ENCODE measurements around the gene FSTL5.

DNA sequence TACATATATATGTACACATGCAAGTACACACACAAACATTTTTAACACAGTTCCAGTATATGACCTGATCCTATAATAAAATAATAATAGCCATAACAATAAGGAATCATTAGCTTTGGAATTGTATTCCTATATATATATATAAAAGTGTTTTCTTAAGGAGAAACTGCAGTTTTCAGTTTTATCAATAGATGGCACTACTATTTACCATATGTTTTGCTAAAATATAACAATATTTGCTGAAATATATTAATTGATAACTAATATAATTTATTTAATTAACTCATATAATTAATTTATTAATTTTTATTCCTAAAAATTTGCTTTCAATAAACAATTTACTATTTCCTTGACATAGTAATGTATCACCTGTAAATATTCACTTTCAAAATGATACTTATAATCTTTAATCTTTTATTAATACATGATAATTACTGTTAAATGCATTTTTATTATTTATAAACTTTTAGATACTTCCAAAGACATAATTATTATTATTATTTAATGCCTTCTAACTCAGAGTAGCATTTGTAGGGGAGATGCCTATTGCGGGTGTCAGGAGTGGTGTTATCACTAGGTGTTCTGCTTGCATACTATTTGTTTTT, 599.5 kb downstream of the FSTL5 start:
- TF ChIP-seq, protein P1, sequence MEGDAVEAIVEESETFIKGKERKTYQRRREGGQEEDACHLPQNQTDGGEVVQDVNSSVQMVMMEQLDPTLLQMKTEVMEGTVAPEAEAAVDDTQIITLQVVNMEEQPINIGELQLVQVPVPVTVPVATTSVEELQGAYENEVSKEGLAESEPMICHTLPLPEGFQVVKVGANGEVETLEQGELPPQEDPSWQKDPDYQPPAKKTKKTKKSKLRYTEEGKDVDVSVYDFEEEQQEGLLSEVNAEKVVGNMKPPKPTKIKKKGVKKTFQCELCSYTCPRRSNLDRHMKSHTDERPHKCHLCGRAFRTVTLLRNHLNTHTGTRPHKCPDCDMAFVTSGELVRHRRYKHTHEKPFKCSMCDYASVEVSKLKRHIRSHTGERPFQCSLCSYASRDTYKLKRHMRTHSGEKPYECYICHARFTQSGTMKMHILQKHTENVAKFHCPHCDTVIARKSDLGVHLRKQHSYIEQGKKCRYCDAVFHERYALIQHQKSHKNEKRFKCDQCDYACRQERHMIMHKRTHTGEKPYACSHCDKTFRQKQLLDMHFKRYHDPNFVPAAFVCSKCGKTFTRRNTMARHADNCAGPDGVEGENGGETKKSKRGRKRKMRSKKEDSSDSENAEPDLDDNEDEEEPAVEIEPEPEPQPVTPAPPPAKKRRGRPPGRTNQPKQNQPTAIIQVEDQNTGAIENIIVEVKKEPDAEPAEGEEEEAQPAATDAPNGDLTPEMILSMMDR (IDR thresholded peaks at IDR 0.05) = peak; percentile 59
- no peak for TF ChIP-seq ZFX (IDR thresholded peaks at IDR 0.05; ENCODE audit: borderline replicate concordance)
